Activated T-helper 9 cell treated with anti-CD3 and anti-CD28 coated beads, Interleukin-2, amount 50 U/mL, for 16 hours (primary cell): Measurements from ENCODE around the gene TDP1.

ENCODE experiments used
- DNase-seq: peaks from one replicate; pipeline ENCODE4 v3.0.0-alpha.2; 2020; ENCODE audit warnings: low read depth

The TDP1 gene

GRCh38 chr14:89941830-89942377 is 13.8 kb upstream of the TDP1 start:
- DNase-seq = no peak

GRCh38 chr14:89947344-89947743 is 8.4 kb upstream of the TDP1 start:
- DNase-seq = no peak

DNA sequence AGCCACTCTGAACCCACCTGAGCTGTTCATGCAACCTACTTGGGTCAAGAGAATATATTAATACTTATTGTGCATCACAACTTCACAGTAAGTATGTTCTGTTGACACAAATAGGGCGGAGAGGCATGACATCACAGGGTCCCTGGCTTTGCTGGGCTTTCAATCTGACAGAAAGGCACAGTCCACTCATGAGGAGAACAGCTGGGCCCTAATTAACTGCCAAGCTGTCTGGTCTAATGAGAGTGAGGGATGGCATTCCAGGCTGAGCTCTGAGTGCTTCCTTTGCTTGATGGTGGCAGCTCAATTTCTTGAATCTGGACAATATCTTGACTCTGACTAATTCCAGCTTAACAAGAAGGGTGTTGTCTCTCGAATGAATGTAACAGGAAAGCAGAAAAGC is 3.2 kb upstream of the TDP1 start:
- DNase-seq = no peak

DNA sequence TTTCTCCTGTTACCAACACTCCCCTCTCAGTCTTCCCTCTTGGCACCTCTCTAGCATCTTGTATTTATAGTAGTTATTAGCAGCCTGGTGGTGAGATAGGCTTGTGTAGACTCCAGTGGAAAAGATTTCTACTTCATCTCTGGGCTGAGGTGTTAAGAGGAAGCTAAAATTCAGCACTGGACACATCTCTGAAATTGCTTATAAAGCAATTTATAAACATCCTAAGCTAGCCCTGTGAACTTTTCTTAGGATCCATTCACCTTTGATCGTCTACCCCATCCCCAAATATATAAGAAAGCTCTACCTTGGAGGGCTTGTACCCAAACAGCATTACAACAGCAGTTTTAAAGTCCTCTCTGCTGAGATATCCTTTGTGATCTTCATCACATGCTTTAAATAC is 2.1 kb upstream of the TDP1 start:
- DNase-seq = no peak

GRCh38 chr14:89954070-89955021 is 1.4 kb upstream of the TDP1 start, which contains the start of gene EFCAB11:
TSS of gene EFCAB11 (minus strand) at chr14:89954730. CDS start at chr14:89954660, 70 bp downstream.
- peak; percentile 93 for DNase-seq

DNA sequence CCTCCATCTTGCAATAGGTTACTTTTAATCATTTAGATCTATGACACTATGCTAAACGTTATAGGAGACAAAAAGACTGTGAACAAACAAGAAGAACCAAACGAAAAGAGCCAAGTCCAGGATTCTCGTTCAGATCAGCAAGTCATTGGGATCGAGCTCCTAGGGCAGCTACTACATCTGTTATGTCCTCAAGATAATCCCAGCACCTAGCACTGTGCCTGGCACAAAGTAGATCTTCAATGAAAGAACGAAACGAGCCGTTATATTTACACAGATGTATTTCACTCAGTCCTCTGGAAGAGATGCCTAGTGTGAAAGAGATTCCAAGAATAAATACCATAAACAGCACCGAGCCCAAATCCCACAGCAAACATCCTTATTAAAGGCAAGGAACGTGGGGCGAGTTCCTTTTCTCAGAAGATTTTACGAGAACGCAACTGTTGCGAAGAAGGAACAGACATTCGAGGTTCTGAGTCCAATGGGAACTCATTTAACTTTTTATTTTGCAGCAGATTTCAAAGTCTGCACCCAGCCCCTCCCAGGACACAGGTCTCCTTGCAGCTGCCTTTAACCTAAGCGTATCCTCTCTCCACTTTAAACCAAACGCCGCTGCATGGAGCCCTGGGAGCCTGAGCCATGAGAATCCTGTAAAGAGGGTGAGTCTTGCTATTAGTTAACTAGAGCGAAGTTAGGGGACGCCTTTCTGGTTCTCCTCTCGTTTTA is 544 bp upstream of the TDP1 start:
- DNase-seq = no peak

GRCh38 chr14:89956661-89957009 is 908 bp downstream of the TDP1 start:
- no peak for DNase-seq

GRCh38 chr14:89957376-89957775 is 1.6 kb downstream of the TDP1 start:
- DNase-seq = no peak

DNA sequence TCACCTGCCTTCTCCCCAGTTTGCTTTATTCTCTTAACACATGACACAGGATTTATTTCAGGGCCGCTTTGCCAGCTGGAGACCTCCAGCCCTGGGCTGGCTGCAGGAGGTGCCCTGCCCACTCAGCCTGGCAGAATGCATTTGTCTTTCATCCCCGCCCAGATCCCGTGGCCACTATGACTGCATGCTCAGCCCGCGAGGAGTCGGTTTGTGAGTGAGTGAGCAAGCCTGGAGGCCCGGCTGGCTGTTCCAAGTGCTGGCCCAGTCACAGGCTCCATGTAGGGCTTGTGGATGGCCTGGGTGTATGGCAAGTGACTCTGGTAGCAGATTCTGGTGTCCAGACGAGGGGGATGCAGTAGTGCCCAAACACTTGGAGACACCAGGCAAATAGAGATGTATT is 2.1 kb downstream of the TDP1 start:
- no peak for DNase-seq

- no peak for DNase-seq
Observed at GRCh38 chr14:89958966-89959365, 3.2 kb downstream of the TDP1 start.

GRCh38 chr14:89959853-89960445 is 4.2 kb downstream of the TDP1 start:
- DNase-seq = no peak

DNA sequence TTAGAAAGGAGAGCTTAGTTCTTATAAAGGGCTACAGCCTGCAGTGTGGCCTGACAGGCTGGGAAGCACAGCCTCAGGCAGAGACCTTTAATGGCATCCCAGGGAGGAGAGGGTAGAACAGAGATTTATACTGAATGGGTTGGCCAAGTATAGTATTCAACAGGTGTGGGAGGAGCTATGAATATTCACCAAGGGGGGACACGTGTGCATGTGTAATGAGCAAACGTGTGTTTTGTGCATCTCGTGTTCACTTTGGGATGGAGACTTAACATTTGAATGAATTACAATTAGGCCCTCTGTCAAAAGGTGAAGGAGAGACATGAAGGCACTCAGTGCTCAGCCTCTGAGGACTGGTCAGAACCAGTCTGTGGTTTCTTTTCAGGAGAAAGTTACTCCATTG is 5.2 kb downstream of the TDP1 start:
- DNase-seq = no peak

GRCh38 chr14:89963288-89963978 is 7.7 kb downstream of the TDP1 start:
- DNase-seq = no peak

DNA sequence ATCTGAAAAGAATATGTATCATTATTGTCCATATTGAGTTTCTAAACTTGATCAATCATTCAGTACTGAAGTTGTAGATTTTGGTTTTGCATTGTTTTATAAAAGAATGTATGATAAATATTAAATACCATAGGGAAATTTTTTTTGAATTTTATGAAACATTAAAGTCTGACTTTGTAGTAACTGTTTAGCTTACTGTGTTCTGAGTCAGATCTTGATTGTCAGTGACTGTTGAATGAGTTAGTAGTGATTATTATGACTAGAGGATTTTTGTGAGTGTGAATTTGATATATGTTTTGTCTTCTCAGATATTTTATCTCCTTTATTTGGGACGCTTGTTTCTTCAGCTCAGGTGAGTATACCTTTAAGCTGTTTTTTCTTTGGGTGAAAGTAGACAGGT is 10.1 kb downstream of the TDP1 start:
- no peak for DNase-seq

DNA sequence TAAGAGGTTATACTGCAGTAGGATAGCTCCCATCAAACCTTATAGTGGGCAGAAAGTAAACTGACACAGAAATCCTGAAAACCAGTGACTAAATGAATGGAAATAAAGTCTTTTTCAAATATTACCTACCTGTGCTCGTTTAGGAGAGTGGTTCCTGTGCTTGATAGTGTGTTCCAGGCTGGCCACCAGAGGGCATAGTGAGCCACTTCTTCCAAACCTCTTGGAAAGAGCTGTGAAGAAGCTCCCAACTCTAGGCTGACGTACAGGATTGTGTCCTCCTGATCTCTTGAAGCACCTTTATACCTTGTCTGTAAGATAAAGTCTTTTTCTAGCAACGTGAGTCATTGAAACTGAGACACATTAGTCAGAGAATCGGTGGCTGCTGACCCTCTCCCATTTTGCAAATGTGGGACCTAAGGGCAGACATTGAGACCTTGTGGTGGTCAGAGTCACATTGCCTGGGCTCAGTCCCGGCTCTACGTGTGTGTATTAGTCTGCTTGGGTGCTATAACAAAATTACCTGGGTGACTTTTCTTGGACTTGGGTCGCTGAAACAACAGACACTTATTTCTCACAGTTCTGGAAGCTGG is 17.6 kb downstream of the TDP1 start:
- DNase-seq = peak; percentile 14

GRCh38 chr14:89977668-89978067 is 21.9 kb downstream of the TDP1 start:
- no peak for DNase-seq

GRCh38 chr14:89978656-89979055 is 22.9 kb downstream of the TDP1 start:
- no peak for DNase-seq

DNA sequence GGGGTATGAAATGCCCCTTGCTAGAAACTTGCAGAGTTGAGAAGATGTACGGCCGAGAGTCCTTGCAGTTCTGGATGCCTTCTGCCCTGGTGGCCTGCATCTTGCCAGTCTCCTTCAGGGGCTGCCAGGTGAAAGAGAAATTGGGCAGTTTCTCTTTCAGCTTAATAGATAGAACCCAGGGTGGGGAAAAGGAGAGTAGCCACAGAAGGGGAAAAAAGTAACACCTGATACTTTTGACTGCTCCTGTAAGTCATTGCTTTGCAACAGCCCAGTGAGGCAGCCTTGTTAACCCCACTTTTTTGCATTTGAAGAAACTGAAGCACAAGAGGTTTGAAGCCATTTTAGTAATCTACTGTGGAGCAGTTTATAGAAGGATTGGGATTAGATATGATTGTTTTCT is 27.6 kb downstream of the TDP1 start:
- DNase-seq = no peak

DNA sequence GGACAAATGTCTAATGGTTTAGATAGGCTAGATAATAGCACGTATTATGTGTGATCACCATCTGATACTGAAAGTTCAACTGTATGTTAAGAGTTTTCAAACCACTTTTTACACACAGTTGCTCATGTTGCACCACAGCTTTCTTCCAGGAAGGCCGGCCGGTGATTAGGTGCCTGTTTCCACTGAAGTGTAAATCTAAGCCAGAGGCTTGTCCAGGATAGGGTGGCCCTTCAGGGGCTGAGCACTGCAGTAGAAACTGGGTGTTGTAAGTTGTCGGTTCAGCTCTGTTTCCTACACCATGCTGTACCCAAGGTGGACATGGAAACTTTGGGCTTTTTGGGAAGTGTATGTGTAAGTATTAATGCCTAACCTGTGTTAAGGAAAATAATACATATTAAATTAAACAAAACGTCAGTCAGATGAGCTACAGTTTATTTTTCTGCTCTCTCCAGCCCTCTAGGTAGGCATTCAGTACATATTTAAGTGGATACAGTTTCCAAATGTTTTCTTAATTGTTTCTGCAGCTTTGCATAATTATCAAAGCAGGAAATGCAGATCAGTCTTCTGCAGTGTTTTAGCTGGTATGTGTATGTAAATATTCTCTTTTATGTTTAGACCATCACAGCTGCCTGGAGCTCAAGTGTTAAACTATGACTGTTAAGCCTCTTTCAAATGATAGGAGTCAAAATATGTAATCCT is 30.9 kb downstream of the TDP1 start:
- no peak for DNase-seq

DNA sequence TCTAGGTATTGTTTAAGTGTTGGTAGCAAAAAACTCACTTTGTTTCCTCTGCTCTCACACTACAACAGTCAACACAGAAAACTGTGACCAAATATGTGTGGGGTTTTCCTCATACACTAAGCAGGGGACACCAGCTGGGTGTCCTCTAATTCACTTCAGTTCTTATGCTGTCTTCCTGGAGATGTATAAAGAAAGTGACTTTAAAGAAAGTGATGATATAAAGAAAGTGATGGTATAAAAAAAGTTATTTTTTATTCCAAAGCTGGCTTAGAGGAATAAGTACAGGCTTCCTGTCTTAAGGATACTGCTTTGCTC is 31.4 kb downstream of the TDP1 start:
- no peak for DNase-seq

DNA sequence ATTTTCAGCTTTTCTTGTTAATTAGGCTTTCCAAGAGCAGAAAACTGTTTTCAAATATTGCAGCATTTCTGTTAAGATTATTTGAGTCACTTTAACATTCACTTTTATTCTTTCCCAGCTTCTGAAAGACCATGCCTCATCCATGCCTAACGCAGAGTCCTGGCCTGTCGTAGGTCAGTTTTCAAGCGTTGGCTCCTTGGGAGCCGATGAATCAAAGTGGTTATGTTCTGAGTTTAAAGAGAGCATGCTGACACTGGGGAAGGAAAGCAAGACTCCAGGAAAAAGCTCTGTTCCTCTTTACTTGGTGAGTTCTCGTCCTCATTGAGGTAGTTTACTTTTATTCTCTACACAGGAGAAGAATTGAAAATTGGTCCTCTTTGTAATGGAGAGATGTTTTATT is 33.1 kb downstream of the TDP1 start:
- no peak for DNase-seq
